Measurements from ENCODE around the gene P2RY11. TPM values are rescaled to one million over a fixed set of nuclear protein-coding genes. Genes with fewer than 3 reads are reported as not detected.

P2RY11 gene
- total RNA-seq, 2 experiments from 2014 or later: 36.0 to 43.7 TPM

DNA sequence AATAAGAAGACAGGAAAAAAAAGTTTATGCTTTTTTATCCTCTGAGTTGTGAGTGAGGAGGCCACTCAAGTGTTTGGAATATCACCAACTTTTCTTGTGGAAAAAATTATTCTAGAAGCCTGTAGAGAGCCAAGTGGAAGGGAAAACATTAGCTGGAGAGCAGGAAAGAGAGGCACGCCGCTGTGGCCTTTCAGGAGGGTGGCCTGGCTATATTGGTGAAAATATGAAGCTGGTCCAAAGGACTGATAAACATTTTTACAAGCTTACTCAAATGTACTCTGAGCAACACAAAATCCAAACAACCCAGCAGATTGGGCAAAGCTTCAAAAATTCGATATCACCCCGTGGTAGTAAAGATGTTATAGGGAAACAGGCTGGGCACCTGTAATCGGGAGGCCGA is 10.6 kb downstream of the P2RY11 start:
- Mint-ChIP-seq H3K4me3 (no peak overlapping the region), H3K36me3 (peaks cover 15% of the 10 kb centered on the region), H3K9me3 (ENCODE audit: low read depth) (no peaks in the 10 kb centered on the region), H3K27ac (no peak overlapping the region), H3K27me3 (no peaks in the 10 kb centered on the region), H3K4me1 (peaks cover 19% of the 10 kb centered on the region)
- CTCF ChIA-PET: interaction anchor here (0.7 to 2.2 kb wide), 3 partner anchors 9 to 1467 kb away, joined by 3 to 9 read pairs (median 7); no protein-coding TSS in a partner anchor
- DNase-seq: no peak
- no peak for ATAC-seq

DNA sequence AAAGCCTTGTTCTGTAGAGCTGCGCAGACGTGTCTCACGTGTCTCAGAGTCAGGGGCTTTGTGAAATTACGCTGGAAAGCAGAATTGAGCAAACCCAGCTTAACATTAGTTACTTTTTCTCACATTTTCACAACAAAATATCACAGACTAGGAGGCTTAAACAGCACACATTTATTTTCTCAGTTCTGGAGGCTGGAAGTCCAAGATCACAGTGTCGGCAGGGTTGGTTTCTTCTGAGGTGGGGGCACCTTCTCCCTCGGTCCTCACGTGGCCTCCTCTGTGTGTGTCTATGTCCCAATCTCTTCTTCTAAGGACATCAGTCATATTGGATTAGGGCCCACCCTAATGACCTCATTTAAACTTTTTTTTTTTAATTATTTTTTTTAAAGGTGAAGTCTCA is 12.9 kb downstream of the P2RY11 start:
- CTCF ChIA-PET: no interaction called here
- no peaks in the 10 kb centered on the region for H3K9me3 Mint-ChIP-seq (ENCODE audit: low read depth)
- no peaks in the 10 kb centered on the region for H3K27me3 Mint-ChIP-seq
- DNase-seq: no peak
- no peak overlapping the region for H3K27ac Mint-ChIP-seq
- H3K4me1 Mint-ChIP-seq: peaks cover 7% of the 10 kb centered on the region
- peaks cover 15% of the 10 kb centered on the region for H3K36me3 Mint-ChIP-seq
- no peak overlapping the region for H3K4me3 Mint-ChIP-seq
- no peak for ATAC-seq

DNA sequence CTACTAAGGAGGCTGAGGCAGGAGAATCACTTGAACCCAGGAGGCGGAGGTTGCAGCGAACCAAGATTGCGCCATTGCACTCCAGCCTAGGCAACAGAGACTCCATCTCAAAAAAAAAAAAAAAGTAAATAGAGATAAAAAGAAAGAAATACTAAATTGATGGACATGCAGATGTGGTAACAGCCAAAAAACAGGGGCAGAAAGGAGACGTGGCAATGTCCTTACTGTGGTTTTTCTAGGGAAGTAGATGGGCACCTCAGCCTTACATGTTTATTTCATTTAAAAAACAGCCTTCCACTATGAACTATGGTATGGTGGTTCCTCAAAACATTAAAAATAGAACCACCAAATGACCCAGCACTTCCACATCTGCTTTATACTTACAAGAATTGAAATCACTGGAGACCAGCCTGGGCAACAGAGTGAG is 14.7 kb downstream of the P2RY11 start:
- no peak overlapping the region for H3K27ac Mint-ChIP-seq
- peaks cover 17% of the 10 kb centered on the region for H3K36me3 Mint-ChIP-seq
- H3K4me3 Mint-ChIP-seq: no peak overlapping the region
- H3K9me3 Mint-ChIP-seq (ENCODE audit: low read depth): no peaks in the 10 kb centered on the region
- H3K4me1 Mint-ChIP-seq: no peaks in the 10 kb centered on the region
- no peak for DNase-seq
- H3K27me3 Mint-ChIP-seq: no peaks in the 10 kb centered on the region
- no peak for ATAC-seq
- CTCF ChIA-PET: no interaction called here

DNA sequence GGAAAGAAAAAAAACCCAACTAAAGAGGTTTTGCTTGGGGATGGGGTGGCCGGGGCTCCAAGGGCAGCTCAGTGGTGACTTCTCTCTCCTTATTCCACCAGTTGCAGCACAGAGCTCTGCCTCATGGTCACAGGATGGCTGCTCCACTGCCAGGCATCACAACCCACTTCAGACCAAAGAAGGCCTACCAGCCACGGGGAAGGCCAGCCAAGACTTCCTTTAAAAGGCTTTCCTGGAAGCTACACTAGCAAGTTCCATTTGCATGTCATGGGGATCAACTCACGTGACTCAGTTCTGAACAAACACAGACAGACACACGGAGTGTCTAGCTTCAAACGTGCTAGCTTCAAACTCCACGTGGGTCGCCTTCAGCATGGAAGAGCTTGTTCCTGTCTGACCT is 21.4 kb downstream of the P2RY11 start:
- Mint-ChIP-seq H3K27me3 (no peaks in the 10 kb centered on the region), H3K27ac (no peak overlapping the region), H3K4me1 (no peaks in the 10 kb centered on the region), H3K36me3 (peaks cover 26% of the 10 kb centered on the region), H3K4me3 (no peak overlapping the region), H3K9me3 (ENCODE audit: low read depth) (no peaks in the 10 kb centered on the region)
- DNase-seq (no peak), ATAC-seq (no peak)
- CTCF ChIA-PET: interaction anchor here (1.1 to 1.5 kb wide), 2 partner anchors 9 to 12 kb away, joined by 3 to 5 read pairs; no protein-coding TSS in a partner anchor

DNA sequence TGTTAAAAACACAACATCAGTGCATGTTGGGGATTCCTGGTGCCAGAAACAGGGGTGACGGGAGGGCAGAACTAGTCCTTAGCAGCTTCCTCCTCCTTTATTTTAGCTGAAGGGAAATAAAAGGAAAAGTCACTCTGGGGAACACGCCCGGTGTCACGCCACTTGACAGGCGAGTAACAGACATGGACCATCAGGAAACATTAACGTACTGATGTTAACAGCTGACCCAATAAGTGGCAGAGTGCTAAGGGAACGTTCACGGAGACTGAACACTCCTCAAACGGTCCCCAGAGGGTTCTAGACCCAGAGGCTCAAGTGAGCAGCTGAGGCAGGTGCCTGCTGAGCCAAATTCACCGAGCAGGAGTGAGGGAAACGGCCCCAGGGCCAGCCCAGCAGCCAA is 22.1 kb downstream of the P2RY11 start:
- H3K36me3 Mint-ChIP-seq: peaks cover 27% of the 10 kb centered on the region
- H3K4me1 Mint-ChIP-seq: no peaks in the 10 kb centered on the region
- no peaks in the 10 kb centered on the region for H3K9me3 Mint-ChIP-seq (ENCODE audit: low read depth)
- ATAC-seq: no peak
- no peaks in the 10 kb centered on the region for H3K27me3 Mint-ChIP-seq
- no peak overlapping the region for H3K4me3 Mint-ChIP-seq
- H3K27ac Mint-ChIP-seq: no peak overlapping the region
- DNase-seq: no peak
- CTCF ChIA-PET: interaction anchor here (1.1 to 1.5 kb wide), 2 partner anchors 8 to 13 kb away, joined by 3 to 5 read pairs; no protein-coding TSS in a partner anchor

DNA sequence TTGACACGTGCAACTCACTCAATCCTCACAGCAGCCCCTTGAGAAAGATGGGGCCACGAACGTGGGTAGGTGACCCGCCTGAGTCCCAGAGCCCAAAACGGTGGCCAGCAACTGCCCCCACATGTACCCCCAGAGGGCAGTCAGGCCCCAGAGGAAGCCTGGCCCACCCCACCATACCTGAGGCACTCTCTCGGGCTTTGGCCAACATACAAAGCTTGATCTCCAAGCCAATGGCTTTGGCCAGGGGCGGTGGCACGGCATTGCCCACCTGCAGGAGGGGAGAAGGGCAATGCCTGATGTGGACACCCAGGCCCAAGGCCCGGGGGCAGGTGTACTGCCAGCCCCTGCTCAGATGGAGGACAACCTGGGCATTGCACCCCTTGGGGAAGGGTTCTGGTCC is 22.5 kb downstream of the P2RY11 start:
- H3K27me3 Mint-ChIP-seq: no peaks in the 10 kb centered on the region
- ATAC-seq: no peak
- H3K4me1 Mint-ChIP-seq: no peaks in the 10 kb centered on the region
- CTCF ChIA-PET: no interaction called here
- peaks cover 32% of the 10 kb centered on the region for H3K36me3 Mint-ChIP-seq
- H3K9me3 Mint-ChIP-seq (ENCODE audit: low read depth): no peaks in the 10 kb centered on the region
- H3K27ac Mint-ChIP-seq: no peak overlapping the region
- no peak for DNase-seq
- H3K4me3 Mint-ChIP-seq: no peak overlapping the region

DNA sequence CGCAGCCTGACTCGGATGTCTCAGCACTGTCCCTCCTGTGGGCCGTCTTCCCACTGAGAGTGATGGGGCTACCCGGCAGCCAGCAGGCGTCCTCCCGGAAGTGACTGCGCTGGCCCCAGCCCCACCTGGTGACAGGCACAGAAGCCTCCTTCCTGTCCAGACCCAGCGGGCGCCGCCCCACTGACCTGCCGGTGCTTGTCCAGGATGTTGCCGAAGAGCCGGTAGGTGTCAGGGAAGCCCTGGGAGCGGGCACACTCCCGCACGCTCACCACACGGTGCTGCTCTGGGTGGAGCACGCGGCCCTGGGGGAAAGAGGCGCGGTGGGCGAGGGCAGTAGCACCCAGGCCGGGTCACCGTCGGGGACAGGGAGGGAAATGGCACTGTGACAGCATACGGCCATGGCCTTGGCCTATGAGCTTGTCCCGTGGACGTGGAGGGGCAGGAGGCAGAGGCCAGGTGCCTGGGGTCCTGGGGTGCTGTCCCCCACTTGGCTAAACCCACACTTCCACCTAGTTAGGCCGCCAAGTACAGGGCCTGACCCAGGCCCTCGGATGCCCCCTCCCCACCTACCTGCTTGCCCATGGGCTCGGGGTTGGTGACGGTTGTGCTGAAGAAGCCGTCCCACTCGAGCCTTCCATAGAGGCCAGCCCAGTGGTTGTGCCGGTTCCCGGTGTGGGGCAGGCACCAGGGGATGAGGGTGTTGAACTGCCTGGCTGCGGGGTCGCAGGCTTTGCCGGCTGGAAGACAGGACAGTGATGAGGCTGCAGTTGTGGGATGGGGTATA is 24.2 kb downstream of the P2RY11 start:
- Mint-ChIP-seq H3K27me3 (no peaks in the 10 kb centered on the region), H3K9me3 (ENCODE audit: low read depth) (no peaks in the 10 kb centered on the region), H3K36me3 (peaks cover 33% of the 10 kb centered on the region), H3K27ac (no peak overlapping the region), H3K4me1 (no peaks in the 10 kb centered on the region), H3K4me3 (no peak overlapping the region)
- ATAC-seq (no peak), DNase-seq (no peak)
- CTCF ChIA-PET: interaction anchor here (1.0 kb wide), 1 partner anchor 205 kb away, joined by 3 read pairs; no protein-coding TSS in a partner anchor

DNA sequence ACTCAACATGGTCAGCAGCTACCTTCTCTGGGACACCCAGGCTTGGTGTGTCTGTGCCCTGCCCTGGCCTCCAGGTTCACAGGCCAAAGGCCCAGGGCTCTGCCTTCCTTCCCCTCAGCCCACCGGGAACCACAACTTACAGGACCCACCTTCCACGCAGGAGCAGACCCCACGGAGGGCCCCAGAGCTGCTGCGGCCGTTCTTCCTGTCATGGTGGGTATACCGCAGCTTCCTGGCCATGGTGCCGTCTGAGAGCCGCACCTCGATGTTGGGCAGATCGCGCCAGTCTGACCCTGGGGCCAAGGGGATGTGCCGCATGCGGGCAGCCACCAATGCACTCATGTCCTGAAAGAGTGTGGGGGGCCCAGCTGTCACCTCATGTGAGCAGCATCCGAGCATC is 25.4 kb downstream of the P2RY11 start:
- H3K9me3 Mint-ChIP-seq (ENCODE audit: low read depth): no peaks in the 10 kb centered on the region
- CTCF ChIA-PET: no interaction called here
- H3K36me3 Mint-ChIP-seq: peaks cover 40% of the 10 kb centered on the region
- DNase-seq (no peak), ATAC-seq (no peak)
- H3K27me3 Mint-ChIP-seq: no peaks in the 10 kb centered on the region
- H3K4me3 Mint-ChIP-seq: no peak overlapping the region
- H3K27ac Mint-ChIP-seq: no peak overlapping the region
- H3K4me1 Mint-ChIP-seq: no peaks in the 10 kb centered on the region

DNA sequence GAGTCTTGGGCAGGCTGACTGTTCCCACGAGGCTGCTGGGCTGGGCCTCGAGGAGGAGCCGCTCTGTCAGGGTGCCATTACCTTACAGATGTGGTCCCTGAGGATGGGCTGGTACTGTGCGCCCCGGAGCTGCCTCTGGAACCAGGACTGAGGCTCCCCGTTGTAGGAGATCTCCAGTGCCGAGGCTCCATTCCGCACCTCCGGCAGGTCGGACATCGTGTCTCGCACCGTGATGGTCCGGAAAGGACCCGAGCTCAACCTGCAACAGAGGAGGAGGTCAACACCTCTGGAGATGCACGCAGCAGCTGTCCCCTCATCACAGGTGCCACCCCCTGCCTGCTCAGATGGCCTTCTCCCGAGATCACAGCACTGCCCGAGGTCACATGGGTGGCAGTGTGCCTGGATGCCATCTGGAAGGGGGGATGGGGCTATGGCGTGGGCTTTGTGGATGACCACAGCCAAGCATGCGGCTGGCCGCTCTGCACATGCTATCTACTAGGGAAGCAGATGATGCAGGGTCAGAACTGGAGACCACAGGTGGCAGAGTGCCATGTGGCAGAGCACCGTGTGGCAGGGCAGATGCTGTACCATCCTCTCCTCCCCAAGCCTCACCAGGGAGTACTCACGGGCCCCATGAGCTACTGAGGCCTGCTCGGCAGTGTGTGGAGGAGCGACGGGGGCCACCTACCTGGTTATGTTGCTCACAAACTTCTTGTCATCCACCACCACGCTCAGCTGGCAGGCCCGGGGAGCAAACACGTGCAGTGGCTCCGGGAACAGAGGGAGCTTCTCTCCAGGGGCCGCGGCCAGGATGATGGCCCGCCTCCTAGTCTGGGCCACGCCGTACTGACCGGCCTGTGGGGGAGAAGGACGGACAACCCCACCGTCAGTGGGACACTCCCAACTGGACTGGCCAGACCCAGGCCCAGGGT is 26.5 kb downstream of the P2RY11 start:
- peaks cover 40% of the 10 kb centered on the region for H3K36me3 Mint-ChIP-seq
- no peak for ATAC-seq
- no peaks in the 10 kb centered on the region for H3K9me3 Mint-ChIP-seq (ENCODE audit: low read depth)
- H3K27me3 Mint-ChIP-seq: no peaks in the 10 kb centered on the region
- peaks cover 5% of the 10 kb centered on the region for H3K4me1 Mint-ChIP-seq
- DNase-seq: no peak
- no peak overlapping the region for H3K4me3 Mint-ChIP-seq
- CTCF ChIA-PET: interaction anchor here (0.5 to 0.6 kb wide), 2 partner anchors 57 to 121 kb away, joined by 3 read pairs; no protein-coding TSS in a partner anchor
- H3K27ac Mint-ChIP-seq: no peak overlapping the region

DNA sequence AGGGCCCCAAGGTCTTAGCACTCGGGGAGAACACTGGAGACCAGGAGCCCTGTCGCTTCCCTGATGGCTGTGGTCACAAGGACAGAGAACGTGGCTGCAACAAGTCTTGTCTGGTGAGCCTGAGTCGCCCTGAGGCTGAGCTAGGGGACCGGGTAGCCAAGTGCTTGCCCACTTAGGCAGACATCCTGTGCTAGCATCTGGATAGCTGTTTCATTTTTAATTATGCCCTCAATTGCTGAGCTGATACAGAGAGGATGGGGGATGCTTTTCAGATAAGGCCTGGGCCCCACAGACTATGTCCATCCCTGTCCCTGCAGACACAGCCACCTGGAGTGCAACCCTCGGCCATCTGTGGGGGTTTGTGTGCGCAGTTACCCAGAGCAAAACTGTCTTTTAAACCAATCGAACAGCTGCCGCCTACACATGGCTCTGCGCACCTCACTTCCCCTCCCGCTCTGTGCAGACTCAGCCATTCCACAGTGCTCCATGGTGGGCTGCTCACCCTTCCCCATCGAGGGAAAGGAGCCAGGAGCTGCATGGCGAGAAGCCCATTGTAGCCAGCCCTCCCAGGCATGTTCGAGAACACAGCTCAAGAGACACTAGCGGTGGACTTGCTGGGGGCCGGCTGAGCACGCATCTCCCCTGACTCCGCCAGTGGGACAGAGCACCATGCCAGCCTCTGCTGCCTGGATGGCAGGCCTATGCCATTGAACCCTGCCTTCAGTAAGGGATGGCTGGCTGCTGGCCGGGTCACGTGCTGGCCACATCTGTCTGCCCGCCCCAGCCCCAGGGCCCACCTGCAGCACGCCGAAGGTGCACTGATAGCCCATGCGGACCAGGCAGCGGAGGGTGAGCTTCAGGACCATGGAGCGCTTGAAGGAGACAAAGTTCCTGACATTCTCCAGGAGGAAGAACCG is 27.6 kb downstream of the P2RY11 start:
- no peaks in the 10 kb centered on the region for H3K27me3 Mint-ChIP-seq
- H3K9me3 Mint-ChIP-seq (ENCODE audit: low read depth): no peaks in the 10 kb centered on the region
- H3K27ac Mint-ChIP-seq: no peak overlapping the region
- DNase-seq: no peak
- ATAC-seq: no peak
- CTCF ChIA-PET: no interaction called here
- H3K36me3 Mint-ChIP-seq: peaks cover 41% of the 10 kb centered on the region
- no peak overlapping the region for H3K4me3 Mint-ChIP-seq
- H3K4me1 Mint-ChIP-seq: peaks cover 13% of the 10 kb centered on the region

DNA sequence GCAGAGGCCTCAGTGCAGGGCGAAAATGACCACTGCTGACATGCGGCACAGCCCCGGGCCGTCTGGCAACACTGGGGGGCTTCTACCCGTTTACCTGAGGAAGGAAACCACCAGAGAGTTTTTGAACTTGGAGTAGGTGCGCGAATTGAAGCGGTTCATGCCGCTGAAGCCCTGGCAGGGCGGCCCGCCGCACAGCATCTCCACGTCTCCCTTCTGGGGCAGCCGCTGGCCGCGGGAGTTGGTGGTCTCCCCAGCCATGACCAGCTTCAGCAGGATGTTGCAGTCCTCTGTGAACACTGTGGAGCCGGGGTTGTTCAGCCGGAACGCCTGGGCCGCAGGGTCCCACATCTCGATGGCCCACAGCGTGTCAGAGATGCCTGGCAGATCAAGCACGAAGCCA is 28.5 kb downstream of the P2RY11 start:
- Mint-ChIP-seq H3K9me3 (ENCODE audit: low read depth) (no peaks in the 10 kb centered on the region), H3K27me3 (no peaks in the 10 kb centered on the region), H3K4me3 (no peak overlapping the region), H3K27ac (no peak overlapping the region), H3K36me3 (peaks cover 45% of the 10 kb centered on the region), H3K4me1 (peaks cover 18% of the 10 kb centered on the region)
- CTCF ChIA-PET: interaction anchor here (0.7 kb wide), 1 partner anchor 112 kb away, joined by 3 read pairs; no protein-coding TSS in a partner anchor
- ATAC-seq (no peak), DNase-seq (no peak)

DNA sequence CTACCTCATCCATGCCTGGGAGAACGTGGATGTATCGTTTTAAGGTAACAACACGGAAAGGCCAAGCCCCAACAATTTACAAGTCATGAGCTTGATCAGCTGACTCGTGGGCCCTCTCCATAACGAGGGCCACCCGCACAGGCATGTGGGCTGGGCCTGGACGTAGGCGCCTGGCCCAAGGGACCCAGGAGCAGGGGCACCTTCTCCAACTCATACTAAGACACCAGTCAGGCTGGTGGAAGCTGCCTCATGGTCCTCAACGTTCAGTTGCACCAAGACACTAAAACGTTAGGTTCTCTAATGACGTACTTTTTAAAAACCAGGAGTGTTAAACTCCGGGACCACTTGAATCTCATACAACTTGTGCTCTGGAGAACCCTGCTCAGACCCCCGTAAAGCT is 30.0 kb downstream of the P2RY11 start:
- peaks cover 28% of the 10 kb centered on the region for H3K4me1 Mint-ChIP-seq
- no peak overlapping the region for H3K27ac Mint-ChIP-seq
- CTCF ChIA-PET: interaction anchor here (0.8 to 1.0 kb wide), 2 partner anchors 9 to 22 kb away, joined by 3 read pairs; partner anchors contain the start of gene EIF3G

More for the DNA sequence above, 30.0 kb downstream of the P2RY11 start:
- ATAC-seq (no peak), DNase-seq (no peak)
- Mint-ChIP-seq H3K9me3 (ENCODE audit: low read depth) (no peaks in the 10 kb centered on the region), H3K36me3 (peaks cover 59% of the 10 kb centered on the region), H3K27me3 (no peaks in the 10 kb centered on the region), H3K4me3 (no peak overlapping the region)

Data from activated CD8-positive, alpha-beta memory T cell treated with anti-CD3 and anti-CD28 coated beads, Interleukin-2, amount 10 ng/mL, durations not matched to agents 7 days and 5 days (primary cell).